Measurements from ENCODE around the gene UNC5C. TPM values are rescaled to one million over a fixed set of nuclear protein-coding genes. Genes with fewer than 3 reads are reported as not detected.

UNC5C gene
- total and polyA plus RNA-seq, 3 donors from 2014 or later, result 6.8 to 22.8 (median 20.5) TPM

- 82 to 88% methylated on average over 4 of the region's 4 CpGs for WGBS, 2 donors
- no peak overlapping the region for H3K4me3 ChIP-seq
- no peak overlapping the region for H3K27ac ChIP-seq
- peaks cover 11% of the 10 kb centered on the region for H3K4me1 ChIP-seq
- no peaks in the 10 kb centered on the region for H3K36me3 ChIP-seq (ENCODE audit: low read depth, missing control alignments)
- H3K27me3 ChIP-seq, result no peaks in the 10 kb centered on the region
- H3K9me3 ChIP-seq, result no peaks in the 10 kb centered on the region
- TF ChIP-seq POLR2A (IDR thresholded peaks at IDR 0.05) (no peak), CTCF (IDR thresholded peaks at IDR 0.05) (no peak)
- intact Hi-C loops (cut with DNase I; ENCODE audit: low total_unique reads), result no loop called here
- DNase-seq, result no peak
These were observed 42.5 kb downstream of the UNC5C start for GRCh38 chr4:95506264-95506663.

- H3K27me3 ChIP-seq, result no peaks in the 10 kb centered on the region
- H3K4me1 ChIP-seq, result peaks cover 11% of the 10 kb centered on the region
- no peaks in the 10 kb centered on the region for H3K36me3 ChIP-seq (ENCODE audit: low read depth, missing control alignments)
- H3K27ac ChIP-seq, result peak overlapping the region in 1 of 2 donors; percentile 7
- intact Hi-C loops (cut with DNase I; ENCODE audit: low total_unique reads), result no loop called here
- TF ChIP-seq POLR2A (IDR thresholded peaks at IDR 0.05) (no peak), CTCF (IDR thresholded peaks at IDR 0.05) (no peak)
- no peak overlapping the region for H3K4me3 ChIP-seq
- no peaks in the 10 kb centered on the region for H3K9me3 ChIP-seq
- DNase-seq, result no peak
These were observed 43.0 kb downstream of the UNC5C start for GRCh38 chr4:95505799-95506198.

- intact Hi-C loops (cut with DNase I; ENCODE audit: low total_unique reads), result no loop called here
- Histone ChIP-seq H3K27ac (peak overlapping the region in 1 of 2 donors; percentile 7), H3K9me3 (no peaks in the 10 kb centered on the region), H3K4me1 (peaks cover 11% of the 10 kb centered on the region), H3K27me3 (no peaks in the 10 kb centered on the region), H3K4me3 (no peak overlapping the region), H3K36me3 (ENCODE audit: low read depth, missing control alignments) (no peaks in the 10 kb centered on the region)
- TF ChIP-seq CTCF (IDR thresholded peaks at IDR 0.05) (no peak), POLR2A (IDR thresholded peaks at IDR 0.05) (no peak)
- DNase-seq, result no peak
- 29 to 39% methylated on average over 2 of the region's 2 CpGs for WGBS, 2 donors
These were observed 43.6 kb downstream of the UNC5C start for GRCh38 chr4:95505151-95505550.

GRCh38 chr4:95504501-95504900 lies 44.3 kb downstream of the UNC5C start:
- peaks cover 11% of the 10 kb centered on the region for H3K4me1 ChIP-seq
- no peak for TF ChIP-seq POLR2A (IDR thresholded peaks at IDR 0.05)
- TF ChIP-seq CTCF (IDR thresholded peaks at IDR 0.05), result no peak
- H3K4me3 ChIP-seq, result no peak overlapping the region
- no peaks in the 10 kb centered on the region for H3K9me3 ChIP-seq
- intact Hi-C loops (cut with DNase I; ENCODE audit: low total_unique reads), result no loop called here
- H3K36me3 ChIP-seq (ENCODE audit: low read depth, missing control alignments), result no peaks in the 10 kb centered on the region
- H3K27me3 ChIP-seq, result no peaks in the 10 kb centered on the region
- H3K27ac ChIP-seq, result no peak overlapping the region
- DNase-seq, result no peak
- 60 to 69% methylated on average over 3 of the region's 3 CpGs for WGBS, 2 donors

DNA sequence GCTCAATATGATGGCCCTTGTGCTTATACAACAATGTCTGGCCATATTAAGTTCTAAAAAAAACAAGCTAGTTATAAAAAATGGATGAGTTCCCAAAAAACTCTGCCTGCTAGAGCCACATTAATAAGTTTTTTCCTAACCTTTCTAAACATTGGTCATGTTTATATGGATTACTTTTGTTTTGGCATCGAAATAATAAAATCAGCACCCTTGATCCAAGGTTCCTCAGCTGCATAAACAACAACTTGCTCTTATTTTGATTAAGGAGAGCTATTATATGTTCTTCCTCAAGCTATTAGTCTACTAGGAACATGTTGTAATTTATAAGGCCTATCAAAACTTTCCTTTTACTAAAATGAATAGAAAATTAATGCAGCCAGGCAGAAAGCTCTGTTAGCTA lies 48.4 kb downstream of the UNC5C start:
- no peak for DNase-seq
- no peak for TF ChIP-seq CTCF (IDR thresholded peaks at IDR 0.05)
- no peak for TF ChIP-seq POLR2A (IDR thresholded peaks at IDR 0.05)
- Histone ChIP-seq H3K27me3 (no peaks in the 10 kb centered on the region), H3K9me3 (no peaks in the 10 kb centered on the region), H3K36me3 (ENCODE audit: low read depth, missing control alignments) (no peaks in the 10 kb centered on the region), H3K27ac (no peak overlapping the region), H3K4me1 (peaks cover 2% of the 10 kb centered on the region), H3K4me3 (no peak overlapping the region)
- intact Hi-C loops (cut with DNase I; ENCODE audit: low total_unique reads), result no loop called here
- WGBS, 2 donors, result 33 to 39% methylated on average over 1 of the region's 1 CpG
